Transverse colon (tissue), 4 donors: Measurements from ENCODE around the gene ARFGAP1. TPM values are rescaled to one million over a fixed set of nuclear protein-coding genes. Genes with fewer than 3 reads are reported as not detected.

Experiments used
- DNase-seq: peaks from one replicate; pipeline ENCODE4 v3.0.0-alpha.2; 2019
- H3K27ac ChIP-seq, 4 donors: fragments of 200-600 bp; sonication (generic); 2 replicates each; pipeline ENCODE4 v1.5.1; 2016 to 2018; ENCODE audit warnings: inconsistent platforms in 4 of 4
- H3K27me3 ChIP-seq: fragments of 200-600 bp; sonication (generic); 2 replicates; pipeline ENCODE4 v1.5.1; 2017; ENCODE audit warnings: inconsistent platforms
- H3K36me3 ChIP-seq, 4 donors: fragments of 200-600 bp; sonication (generic); 2 replicates each; pipeline ENCODE4 v1.5.1; 2017 to 2019; ENCODE audit warnings: inconsistent platforms in 4 of 4
- H3K4me1 ChIP-seq, 4 donors: fragments of 200-600 bp; sonication (generic); 2 replicates each; pipeline ENCODE4 v1.5.1; 2017 to 2020; ENCODE audit warnings: inconsistent platforms in 4 of 4
- H3K4me3 ChIP-seq, 4 donors: fragments of 200-600 bp; sonication (generic); 1 replicate in 1 of 4; 2 replicates in 3 of 4; pipeline versions ENCODE4 v1.5.1 to v1.6.1; 2017 to 2019; ENCODE audit warnings: inconsistent platforms in 4 of 4
- H3K9me3 ChIP-seq, 2 donors: fragments of 200-600 bp; sonication (generic); 2 replicates each; pipeline ENCODE4 v1.5.1; 2017 to 2019; ENCODE audit warnings: inconsistent platforms in 2 of 2
- CTCF ChIP-seq, 5 experiments: fragments of 200-600 bp in 3 of 5; fragments of 450-650 bp in 2 of 5; sonication (generic) in 3 of 5; IDR thresholded peaks; 1 replicate in 2 of 5; 2 replicates in 3 of 5; pipeline ENCODE4 v1.5.1; 2016 to 2017; ENCODE audit warnings: antibody characterized with exemption in 5 of 5, inconsistent platforms in 3 of 5, mild to moderate bottlenecking in 2 of 5, moderate library complexity in 1 of 5
- EP300 ChIP-seq: sonication (generic); formaldehyde crosslinking; IDR thresholded peaks from one replicate; pipeline ENCODE4 v1.6.1; 2017; ENCODE audit warnings: antibody characterized with exemption, low read depth
- POLR2A ChIP-seq: fragments of 450-650 bp; IDR thresholded peaks from one replicate; pipeline ENCODE4 v1.6.1; 2016; ENCODE audit warnings: antibody characterized with exemption, mild to moderate bottlenecking, moderate library complexity
- POLR2AphosphoS5 ChIP-seq, 3 donors: sonication (generic); formaldehyde crosslinking; IDR thresholded peaks; one replicate each; pipeline ENCODE4 v1.6.1; 2016; ENCODE audit warnings: antibody characterized with exemption in 3 of 3
- WGBS, 2 donors: methylation state at CpG; one replicate each; pipeline ENCODE4 v1.1.5; 2018; ENCODE audit warnings: low coverage in 1 of 2; 5-methylcytosine and 5-hydroxymethylcytosine counted together
- in situ Hi-C, 4 donors: fragments of 200-750 bp; cut with MboI; loops; one replicate each; pipeline versions ENCODE4 v1.15.0 to v1.15.1; 2017; ENCODE audit warnings: low sequenced_read_pairs in 3 of 4, low pct_ligation_motif_present in 1 of 4, low pct_unique_long_range_greater_than_20kb in 1 of 4
- intact Hi-C: fragments of 100-400 bp; cut with DNase I; formaldehyde crosslinking; loops from one replicate; pipeline ENCODE4 v1.15.1; 2023; ENCODE audit warnings: low total_unique reads
- total RNA-seq, 4 donors: library from RNA; depleted of rRNA; stranded (reverse); fragments of >200 nt; gene quantifications; one replicate each; pipeline ENCODE4 v1.1.0, GENCODE V29; 2016

ARFGAP1 gene
- total RNA-seq, 4 donors from 2014 or later: 43.8 to 200 (median 74.8) TPM

DNA sequence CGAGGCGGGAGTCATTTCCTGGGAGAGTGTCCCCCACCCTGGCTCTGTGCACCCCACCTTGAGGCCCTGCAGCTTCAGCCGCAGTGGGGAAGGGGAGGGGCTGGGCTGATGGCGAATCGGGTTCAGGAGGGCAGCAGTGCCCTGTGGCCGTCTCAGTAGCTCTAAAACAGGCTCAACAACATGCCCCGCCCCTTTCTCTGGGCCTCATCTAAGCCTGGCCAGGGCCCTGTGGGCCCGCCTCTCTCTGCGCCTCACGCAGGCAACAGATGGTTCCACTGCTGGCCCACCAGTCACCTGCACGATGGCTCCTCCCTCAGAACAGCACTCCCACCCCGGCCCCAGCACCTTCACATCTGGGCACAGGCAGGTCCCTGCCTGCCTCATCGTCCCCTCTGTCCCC, 58.3 kb downstream of the ARFGAP1 start:
- H3K9me3 ChIP-seq: no peaks in the 10 kb centered on the region
- in situ Hi-C loops (no loop called here), intact Hi-C loops (no loop called here)
- H3K4me3 ChIP-seq: no peak overlapping the region
- WGBS, 2 donors: 52% methylated on average over 10 of the region's 13 CpGs; no CpG with 5 or more reads in 1 of the 2 donors
- H3K4me1 ChIP-seq: no peaks in the 10 kb centered on the region
- H3K27ac ChIP-seq: no peak overlapping the region
- H3K27me3 ChIP-seq: peaks cover 31% of the 10 kb centered on the region
- DNase-seq: no peak
- TF ChIP-seq CTCF (IDR thresholded peaks at IDR 0.05): no peak
- TF ChIP-seq EP300: no peak
- no peak for TF ChIP-seq POLR2AphosphoS5 (IDR thresholded peaks at IDR 0.05)
- no peak for TF ChIP-seq POLR2A
- no peaks in the 10 kb centered on the region for H3K36me3 ChIP-seq

DNA sequence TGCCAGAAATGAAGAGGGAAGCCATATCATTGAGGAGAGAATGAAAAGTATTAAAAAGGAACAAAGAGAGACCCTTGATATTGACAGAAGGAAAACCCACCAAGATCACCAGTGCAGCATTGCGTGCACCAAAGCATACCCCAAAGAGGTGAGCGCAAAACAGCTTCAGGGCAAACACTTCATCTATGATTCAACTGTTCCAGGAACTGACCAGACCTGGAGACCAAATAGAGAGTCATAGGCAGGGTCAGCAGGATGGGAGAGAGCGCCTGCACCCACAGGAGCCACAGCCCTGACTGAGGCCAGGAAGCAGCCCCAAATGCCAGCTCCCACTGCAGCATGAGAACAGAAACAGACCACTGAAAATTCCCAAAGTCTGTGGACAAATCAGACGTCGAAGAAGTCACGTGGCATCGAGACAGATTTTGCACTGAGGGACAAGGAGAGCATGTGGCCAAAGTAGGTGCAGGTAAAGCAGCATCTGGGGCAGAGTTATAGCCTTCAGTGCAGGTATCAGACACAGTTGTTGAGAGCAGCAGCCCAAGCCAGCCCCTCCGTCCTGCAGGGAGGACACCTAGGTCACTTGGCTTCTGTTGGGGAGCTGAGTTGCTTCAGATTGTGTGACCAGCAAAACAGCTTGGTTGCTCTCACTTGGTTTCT, 59.3 kb downstream of the ARFGAP1 start:
- intact Hi-C loops (no loop called here), in situ Hi-C loops (no loop called here)
- Histone ChIP-seq H3K36me3 (no peaks in the 10 kb centered on the region), H3K27ac (no peak overlapping the region), H3K9me3 (no peaks in the 10 kb centered on the region), H3K4me1 (no peaks in the 10 kb centered on the region), H3K4me3 (no peak overlapping the region), H3K27me3 (peaks cover 36% of the 10 kb centered on the region)
- WGBS, 2 donors: 86 to 93% methylated on average over 6 to 8 of the region's 8 CpGs
- DNase-seq: no peak
- TF ChIP-seq POLR2A (no peak), CTCF (IDR thresholded peaks at IDR 0.05) (no peak), EP300 (no peak), POLR2AphosphoS5 (IDR thresholded peaks at IDR 0.05) (no peak)

DNA sequence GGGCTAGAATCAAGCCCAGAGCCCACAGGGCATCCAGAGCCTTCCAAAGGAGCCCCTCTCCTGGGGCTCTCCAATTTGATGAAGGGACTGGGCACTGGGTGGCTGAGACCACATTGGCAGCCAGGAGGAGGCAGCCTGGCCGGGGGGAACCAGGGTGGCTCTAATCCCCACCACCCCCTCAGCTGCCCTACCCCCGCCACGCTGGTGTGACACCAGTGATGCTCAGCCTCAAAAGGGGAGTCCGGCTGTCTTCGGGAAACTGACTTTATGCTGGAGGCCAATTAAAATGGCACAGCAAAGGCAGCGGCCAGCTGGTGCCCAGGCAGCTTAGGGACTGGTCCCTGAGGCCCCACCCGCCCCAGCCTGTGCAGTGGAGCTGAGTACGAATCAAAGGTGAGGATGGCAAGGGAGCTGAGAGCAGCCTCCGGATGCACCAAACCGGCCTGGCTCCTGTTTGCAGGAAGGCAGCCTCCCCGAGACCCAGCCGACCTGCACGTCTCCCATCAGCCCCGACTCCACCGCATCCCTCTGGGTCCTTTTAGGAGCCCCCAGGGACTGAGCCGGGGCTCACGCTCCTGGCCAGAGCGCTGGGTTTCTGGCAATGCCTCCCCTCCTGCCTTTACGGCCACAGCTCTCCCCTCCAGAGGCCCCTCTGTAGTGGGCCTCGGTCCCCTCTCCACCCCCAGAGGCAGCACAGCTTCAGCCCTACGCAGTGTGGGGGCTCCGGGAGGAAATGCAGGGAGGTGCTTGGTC, 60.1 kb downstream of the ARFGAP1 start:
- WGBS, 2 donors: 79% methylated on average over 21 of the region's 22 CpGs; no CpG with 5 or more reads in 1 of the 2 donors
- intact Hi-C loops: no loop called here
- no peaks in the 10 kb centered on the region for H3K4me1 ChIP-seq
- H3K9me3 ChIP-seq: no peaks in the 10 kb centered on the region
- in situ Hi-C loops: no loop called here
- TF ChIP-seq EP300: no peak
- TF ChIP-seq POLR2A: no peak
- no peak for TF ChIP-seq CTCF (IDR thresholded peaks at IDR 0.05)
- TF ChIP-seq POLR2AphosphoS5 (IDR thresholded peaks at IDR 0.05): no peak
- no peaks in the 10 kb centered on the region for H3K36me3 ChIP-seq
- no peak for DNase-seq
- H3K27ac ChIP-seq: no peak overlapping the region
- no peak overlapping the region for H3K4me3 ChIP-seq
- H3K27me3 ChIP-seq: peaks cover 44% of the 10 kb centered on the region

DNA sequence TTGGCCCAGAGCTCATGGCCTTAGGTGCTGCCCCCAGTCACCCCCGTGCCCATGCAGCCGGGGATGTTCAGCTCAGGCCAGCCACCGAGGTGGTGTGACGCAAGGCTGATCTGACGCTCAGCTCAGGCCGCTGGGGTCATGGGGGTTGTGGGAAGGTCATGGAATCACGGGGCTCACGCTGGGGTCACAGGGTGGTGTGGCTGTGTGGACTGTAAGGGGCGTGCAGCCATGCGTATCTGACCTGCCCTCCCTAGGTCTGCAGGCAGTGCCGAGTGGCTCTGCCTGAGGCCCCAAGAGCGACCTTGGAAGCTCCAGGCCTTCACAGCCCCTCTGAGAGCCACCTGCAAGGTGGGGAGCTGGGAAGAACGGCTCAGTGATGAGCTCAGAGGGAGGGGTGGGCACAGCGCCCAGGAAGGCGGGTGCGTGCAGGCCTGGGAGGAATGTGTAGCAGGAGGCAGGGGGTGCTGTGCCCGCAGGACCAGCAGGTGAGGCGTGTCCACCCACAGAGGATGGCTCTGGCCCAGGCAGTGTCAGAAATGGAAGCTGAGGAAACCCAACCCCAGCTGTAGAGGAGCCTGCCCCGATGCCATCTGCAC, 60.7 kb downstream of the ARFGAP1 start:
- 76% methylated on average over 19 of the region's 19 CpGs; no CpG with 5 or more reads in 1 of the 2 donors for WGBS, 2 donors
- no peaks in the 10 kb centered on the region for H3K4me1 ChIP-seq
- peaks cover 46% of the 10 kb centered on the region for H3K27me3 ChIP-seq
- H3K4me3 ChIP-seq: no peak overlapping the region
- in situ Hi-C loops: no loop called here
- DNase-seq: no peak
- no peak for TF ChIP-seq CTCF (IDR thresholded peaks at IDR 0.05)
- TF ChIP-seq POLR2AphosphoS5 (IDR thresholded peaks at IDR 0.05): no peak
- TF ChIP-seq EP300: no peak
- no peak for TF ChIP-seq POLR2A
- H3K36me3 ChIP-seq: no peaks in the 10 kb centered on the region
- H3K27ac ChIP-seq: no peak overlapping the region
- no peaks in the 10 kb centered on the region for H3K9me3 ChIP-seq
- intact Hi-C loops: no loop called here
